ENCODE results near the gene TPRX1.
"Not testable (repeated sequence)": the region's sequence is repeated elsewhere in the genome, so short reads cannot be mapped to it uniquely, and the experiment has no call there.

The TPRX1 gene

GRCh38 chr19:47767349-47767748 lies 37.0 kb downstream of the TPRX1 start:
- no peak for DNase-seq (ENCODE audit: low read depth)

- no peak for DNase-seq (ENCODE audit: low read depth)
Observed at GRCh38 chr19:47766670-47767069, 37.7 kb downstream of the TPRX1 start.

- DNase-seq (ENCODE audit: low read depth), result no peak
Observed at GRCh38 chr19:47766359-47766620, 38.1 kb downstream of the TPRX1 start.

GRCh38 chr19:47765523-47766358 lies 38.6 kb downstream of the TPRX1 start:
- peak; percentile 64 for DNase-seq (ENCODE audit: low read depth)

DNA sequence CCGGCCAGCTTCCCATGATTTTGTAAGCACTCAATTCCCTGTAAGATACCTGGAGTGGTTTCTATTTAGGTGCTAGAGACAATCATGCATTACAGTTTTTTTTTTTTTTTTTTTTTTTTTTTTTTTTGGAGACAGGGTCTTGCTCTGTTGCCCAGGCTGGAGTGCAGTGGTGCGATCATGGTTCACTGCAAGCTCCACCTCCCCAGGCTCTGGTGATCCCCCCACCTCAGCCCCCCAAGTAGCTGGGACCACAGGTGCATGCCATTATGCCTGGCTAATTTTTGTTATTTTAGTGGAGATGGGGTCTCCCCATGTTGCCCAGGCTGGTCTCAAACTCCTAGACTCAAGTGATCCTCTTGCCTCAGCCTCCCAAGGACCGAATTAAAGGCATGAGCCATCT lies 39.6 kb downstream of the TPRX1 start:
- DNase-seq (ENCODE audit: low read depth), result not testable (repeated sequence)

DNA sequence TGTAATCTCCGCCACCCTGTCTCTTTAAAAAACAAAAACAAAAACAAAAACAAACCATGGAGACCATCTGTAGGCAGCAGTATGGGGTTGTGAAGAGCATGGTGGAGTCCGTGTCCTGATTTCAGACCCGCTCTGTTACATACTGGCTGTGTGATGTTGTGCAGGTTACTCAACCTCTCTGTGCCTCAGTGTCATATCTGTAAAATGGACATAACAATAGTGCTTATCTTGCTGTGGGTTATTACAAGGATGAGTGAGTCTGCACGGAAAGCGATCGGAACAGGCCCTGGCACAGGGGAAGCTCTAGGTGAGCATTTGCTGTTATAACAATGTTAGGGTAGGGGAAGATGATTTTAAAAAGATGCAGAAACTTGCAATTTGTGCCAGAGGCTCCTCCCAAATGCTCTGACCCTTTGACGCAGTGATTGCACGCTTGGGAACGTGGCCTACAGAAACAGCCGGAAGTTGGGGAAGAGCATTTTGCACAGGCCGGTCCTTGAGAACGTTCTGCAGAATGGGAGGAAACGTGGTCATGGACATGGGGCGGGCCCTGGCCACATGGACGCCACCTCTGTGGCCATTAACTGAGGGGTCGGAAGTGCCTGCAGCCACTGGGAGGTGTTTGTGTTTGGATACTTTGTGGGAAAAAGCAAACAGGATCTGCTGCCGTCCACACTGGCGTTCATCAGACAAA lies 41.6 kb downstream of the TPRX1 start:
- DNase-seq (ENCODE audit: low read depth), result no peak

DNA sequence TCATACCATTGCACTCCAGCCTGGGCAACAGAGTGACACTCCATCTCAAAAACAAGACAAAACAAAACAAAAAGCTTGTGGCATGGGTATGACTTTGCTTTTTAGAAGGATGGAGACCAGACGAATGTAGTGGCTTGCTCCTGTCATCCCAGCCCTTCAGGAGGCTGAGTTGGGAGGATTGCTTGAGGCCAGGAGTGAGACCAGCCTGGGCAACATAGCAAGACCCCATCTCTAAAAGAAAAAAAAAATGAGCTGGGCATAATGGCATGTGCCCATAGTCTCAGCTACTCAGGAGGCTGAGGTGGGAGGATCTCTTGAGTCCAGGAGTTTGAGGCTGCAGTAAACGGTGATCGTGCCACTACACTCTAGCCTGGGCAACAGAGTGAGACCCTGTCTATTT lies 42.2 kb downstream of the TPRX1 start:
- no peak for DNase-seq (ENCODE audit: low read depth)

DNA sequence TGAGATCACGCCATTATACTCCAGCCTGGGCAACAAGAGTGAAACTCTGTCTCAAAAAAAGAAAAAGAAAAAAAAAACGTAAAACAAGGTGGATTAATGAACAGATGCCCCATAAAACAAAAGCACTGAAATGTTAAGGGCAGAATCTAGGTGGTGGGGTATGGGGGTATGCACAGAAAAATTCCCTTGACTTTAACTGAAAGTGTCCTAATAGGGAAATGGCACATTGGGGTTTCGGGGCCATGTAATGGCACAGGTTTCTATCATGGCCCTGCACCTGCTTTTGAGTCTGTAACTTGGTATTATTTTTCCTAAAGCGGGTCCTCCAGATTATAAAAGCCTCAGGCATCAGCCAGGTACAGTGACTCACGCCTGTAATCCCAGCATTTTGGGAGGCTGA lies 42.8 kb downstream of the TPRX1 start:
- DNase-seq (ENCODE audit: low read depth), result no peak

DNA sequence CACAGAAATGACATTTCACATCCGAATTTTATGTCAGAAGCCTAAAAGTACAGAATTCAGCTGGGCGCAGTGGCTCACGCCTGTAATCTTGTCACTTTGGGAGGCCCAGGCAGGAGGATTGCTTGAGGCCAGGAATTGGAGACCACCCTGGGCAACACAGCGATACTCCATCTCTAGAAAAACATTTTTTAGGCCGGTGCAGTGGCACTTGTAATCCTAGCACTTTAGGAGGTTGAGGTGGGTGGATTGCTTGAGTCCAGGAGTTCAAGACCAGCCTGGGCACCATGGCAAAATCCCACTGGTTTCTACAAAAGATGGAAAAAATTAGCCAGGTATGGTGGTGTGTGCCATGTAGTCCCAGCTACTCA lies 43.7 kb downstream of the TPRX1 start:
- no peak for DNase-seq (ENCODE audit: low read depth)

DNA sequence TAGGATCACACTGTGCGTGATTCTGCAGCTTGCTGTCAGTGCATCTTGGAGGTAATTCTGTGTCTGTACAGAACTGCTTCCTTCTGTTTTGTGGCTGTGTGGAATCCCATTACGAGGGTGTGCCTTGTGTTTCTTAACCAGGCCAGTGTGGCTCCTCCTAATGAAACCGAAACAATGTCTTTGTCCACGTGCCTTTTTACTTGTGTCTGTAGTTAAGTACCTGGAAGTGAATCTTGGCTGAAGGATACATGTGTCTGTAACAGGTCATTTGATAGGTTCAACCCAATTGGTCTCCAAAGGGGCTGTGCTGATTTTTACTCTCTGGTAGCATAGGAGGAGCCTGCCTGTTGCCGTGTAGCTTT lies 45.9 kb downstream of the TPRX1 start:
- DNase-seq (ENCODE audit: low read depth), result no peak

DNA sequence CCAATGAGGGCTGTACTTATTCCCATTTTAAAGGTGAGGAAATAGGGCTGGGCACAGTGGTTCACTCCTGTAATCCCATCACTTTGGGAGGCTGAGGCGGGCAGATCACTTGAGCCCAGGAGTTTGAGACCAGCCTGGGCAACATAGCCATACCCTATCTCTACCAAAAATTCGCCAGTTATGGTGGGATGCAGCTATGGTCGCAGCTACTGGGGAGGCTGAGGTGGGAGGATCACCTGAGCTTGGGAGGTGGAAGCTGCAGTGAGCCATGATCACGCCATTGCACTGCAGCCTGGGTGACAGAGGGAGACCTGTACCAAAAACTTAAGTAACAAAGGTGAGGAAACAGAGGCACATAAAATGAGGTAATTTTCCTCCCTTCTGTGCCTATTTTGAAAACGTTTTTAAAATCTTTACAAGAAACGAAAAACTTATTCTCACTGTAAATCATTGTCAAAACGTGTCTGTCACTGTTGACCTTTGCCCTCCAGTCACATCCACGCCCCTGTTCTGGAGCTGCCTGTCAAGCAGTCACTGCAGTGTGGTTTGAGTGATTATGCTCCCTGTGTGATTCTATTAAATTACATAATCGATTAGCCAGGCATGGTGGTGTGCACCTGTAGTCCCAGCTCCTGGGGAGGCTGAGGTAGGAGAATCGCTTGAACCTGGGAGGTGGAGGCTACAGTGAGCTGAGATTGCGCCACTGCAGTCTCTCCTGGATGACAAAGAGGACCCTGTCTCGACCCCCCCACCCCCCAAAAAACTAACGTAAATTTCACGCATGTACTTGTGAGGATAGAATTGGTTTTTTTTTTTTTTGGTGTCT lies 46.5 kb downstream of the TPRX1 start:
- no peak for DNase-seq (ENCODE audit: low read depth)

GRCh38 chr19:47756953-47757608 lies 47.3 kb downstream of the TPRX1 start:
- DNase-seq (ENCODE audit: low read depth), result no peak

DNA sequence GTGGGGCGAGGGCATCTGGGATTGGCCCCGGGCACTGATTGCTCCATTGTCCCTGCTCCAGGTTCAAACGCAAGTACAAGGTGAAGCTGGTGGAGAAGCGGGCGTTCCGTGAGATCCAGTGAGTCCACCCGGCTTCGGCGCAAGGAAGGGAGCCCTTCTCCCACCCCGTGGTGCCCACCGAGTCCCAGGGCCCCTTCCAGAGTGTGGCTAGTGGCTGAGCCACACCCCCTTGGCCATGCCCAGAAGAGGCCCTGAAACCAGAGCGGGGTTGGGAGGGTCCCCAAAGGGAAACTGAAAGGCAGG lies 47.8 kb downstream of the TPRX1 start:
- DNase-seq (ENCODE audit: low read depth), result no peak

DNA sequence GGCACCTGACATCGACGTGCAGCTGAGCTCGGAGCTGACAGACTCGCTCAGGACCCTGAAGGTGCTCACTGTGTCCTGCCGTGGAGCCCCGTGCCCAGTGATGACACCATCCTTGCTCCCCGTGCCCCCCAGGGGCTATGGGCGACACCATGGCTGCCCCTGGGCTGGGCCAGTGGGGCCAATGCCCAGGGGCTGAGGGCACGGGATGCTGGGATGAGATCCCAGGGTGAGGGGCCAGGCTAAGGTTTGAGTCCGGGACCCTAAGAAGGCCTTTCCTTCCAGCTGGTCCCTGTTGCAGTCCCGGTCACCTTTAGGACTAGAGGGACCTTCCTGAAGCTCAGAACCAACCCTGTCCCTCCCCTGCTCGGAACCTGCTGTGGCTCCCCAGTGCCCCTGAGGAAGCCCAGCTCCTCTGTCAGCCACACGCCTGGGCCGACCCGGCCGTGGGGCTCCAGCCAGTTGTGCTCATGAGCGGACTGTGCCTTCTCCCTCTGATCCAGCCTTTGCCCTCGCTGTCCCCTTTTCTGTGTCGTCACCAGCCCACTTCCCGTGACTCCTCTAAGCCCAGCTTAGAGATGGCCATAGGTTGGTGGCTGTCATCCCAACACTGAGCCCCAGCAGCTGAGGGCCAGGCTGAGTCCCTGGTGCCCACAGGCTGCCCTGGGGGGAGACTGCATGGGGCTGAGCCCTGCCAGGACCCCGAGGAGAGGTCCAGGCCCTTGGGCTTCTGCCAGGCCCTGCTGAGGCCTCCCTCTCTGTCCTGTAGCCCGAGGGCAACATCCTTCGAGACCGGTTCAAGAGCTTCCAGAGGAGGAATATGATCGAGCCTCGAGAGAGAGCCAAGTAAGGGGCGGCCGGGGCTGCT lies 48.4 kb downstream of the TPRX1 start:
- DNase-seq (ENCODE audit: low read depth), result no peak

GRCh38 chr19:47755065-47755761 lies 49.1 kb downstream of the TPRX1 start:
- DNase-seq (ENCODE audit: low read depth), result no peak

DNA sequence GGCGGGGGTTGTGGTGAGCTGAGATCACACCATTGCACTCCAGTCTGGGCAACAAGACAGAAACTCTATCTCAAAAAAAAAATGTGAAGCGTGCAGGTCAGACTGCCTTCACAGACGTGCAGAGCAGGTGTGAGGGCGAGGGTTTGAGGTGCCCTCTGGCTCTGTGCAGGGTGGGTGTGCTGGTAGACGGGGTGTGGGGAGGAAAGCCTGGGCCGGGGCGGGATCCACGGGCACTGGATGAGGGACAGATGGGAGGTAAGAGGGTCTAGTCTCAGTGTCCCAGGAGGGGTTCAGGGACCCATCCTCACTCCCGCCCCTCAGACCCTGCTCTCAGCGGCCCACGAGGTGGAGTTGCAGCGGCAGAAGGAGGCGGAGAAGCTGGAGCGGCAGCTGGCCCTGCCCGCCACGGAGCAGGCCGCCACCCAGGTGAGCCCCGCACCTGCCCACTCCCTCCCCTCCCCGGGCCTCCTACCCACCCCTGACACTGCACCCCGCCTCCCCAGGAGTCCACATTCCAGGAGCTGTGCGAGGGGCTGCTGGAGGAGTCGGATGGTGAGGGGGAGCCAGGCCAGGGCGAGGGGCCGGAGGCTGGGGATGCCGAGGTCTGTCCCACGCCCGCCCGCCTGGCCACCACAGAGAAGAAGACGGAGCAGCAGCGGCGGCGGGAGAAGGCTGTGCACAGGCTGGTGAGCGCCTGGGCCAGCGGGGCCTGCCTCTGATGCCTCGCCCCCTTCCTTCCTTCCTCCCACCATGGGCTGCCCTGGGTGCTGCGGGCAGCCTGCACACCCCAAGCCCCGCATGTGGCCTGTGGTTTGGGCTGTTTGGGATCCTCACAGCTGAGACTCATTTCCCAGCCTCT lies 49.9 kb downstream of the TPRX1 start:
- no peak for DNase-seq (ENCODE audit: low read depth)

GRCh38 chr19:47752440-47753211 lies 51.7 kb downstream of the TPRX1 start:
- no peak for DNase-seq (ENCODE audit: low read depth)
